NCI-H2107 treated with DMSO at 0.1 percent for 48 hours (cell line): Measurements from ENCODE around the gene FAM222A.

Source experiments
- DNase-seq: peaks from one replicate; lab custom pipeline; 2025; ENCODE audit not compliant: unreplicated experiment; lab: John Stamatoyannopoulos, UW

Gene FAM222A

DNA sequence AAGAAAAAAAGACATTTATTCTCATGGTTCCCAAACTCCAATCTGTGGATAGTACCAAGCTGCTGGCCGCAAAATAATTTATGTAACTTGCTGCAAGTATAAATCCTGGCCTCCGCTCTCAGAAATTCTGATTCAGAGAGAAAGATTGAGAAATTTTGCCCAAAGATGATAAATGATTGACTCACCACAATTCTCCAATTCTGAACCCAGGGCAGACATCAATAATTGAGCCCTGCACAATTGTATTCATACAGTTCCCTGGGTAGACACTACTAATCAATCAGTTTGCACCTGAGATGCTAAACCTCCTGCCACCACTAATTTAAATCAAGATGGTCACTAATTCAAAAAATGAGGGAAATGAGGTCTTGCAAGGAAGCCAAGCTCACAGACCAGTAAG is 81.4 kb downstream of the FAM222A start:
- DNase-seq: no peak

GRCh38 chr12:109796057-109796456 is 82.4 kb downstream of the FAM222A start:
- no peak for DNase-seq

GRCh38 chr12:109797905-109798669 is 84.5 kb downstream of the FAM222A start:
- no peak for DNase-seq

DNA sequence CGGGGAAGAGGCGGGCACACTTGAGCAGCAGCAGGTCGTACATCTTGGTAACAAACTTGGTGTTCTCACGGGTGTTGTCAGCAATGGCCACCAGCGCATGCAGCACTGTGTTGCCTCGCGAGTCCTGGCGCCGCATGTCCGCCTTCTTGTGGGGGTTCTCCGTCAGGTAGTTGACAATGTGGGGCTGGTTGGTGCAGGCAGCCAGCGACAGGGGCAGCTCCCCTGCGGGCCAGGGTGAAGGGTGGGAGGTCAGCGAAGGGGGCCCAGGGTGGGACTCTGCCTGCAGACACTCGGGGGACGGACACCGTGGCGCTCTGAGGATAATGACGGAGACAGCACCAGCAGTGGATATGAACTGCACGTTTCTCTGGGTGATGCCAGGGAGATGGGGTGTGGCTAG is 85.1 kb downstream of the FAM222A start:
- DNase-seq: no peak

DNA sequence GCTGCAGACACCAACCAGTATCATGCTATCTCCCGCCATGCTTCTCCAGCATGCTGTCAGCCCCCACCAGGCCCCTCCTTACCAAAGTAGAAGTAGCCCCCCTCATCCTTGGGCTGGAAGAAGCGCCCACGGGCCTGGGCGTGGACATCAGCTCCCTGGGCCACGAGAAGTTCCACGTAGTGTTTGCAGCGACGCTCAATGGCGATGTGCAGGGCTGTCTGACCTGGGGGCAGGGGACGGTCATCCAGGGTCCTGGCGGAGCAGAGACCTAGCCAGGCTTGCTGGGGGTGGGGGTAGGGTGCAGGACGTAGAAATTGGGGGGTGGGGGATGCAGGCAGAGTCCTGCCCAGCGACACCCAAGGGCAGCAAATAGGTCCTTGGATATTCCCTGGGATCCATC is 86.9 kb downstream of the FAM222A start:
- no peak for DNase-seq

- no peak for DNase-seq
Observed at GRCh38 chr12:109802828-109803227, 89.2 kb downstream of the FAM222A start.

- no peak for DNase-seq
Observed at GRCh38 chr12:109803678-109804077, 90.1 kb downstream of the FAM222A start.

GRCh38 chr12:109804820-109805761 is 91.5 kb downstream of the FAM222A start:
- DNase-seq: no peak

GRCh38 chr12:109807954-109808643 is 94.5 kb downstream of the FAM222A start:
- no peak for DNase-seq

GRCh38 chr12:109808876-109809646 is 95.4 kb downstream of the FAM222A start:
- no peak for DNase-seq

GRCh38 chr12:109810954-109811623 is 97.5 kb downstream of the FAM222A start:
- no peak for DNase-seq

DNA sequence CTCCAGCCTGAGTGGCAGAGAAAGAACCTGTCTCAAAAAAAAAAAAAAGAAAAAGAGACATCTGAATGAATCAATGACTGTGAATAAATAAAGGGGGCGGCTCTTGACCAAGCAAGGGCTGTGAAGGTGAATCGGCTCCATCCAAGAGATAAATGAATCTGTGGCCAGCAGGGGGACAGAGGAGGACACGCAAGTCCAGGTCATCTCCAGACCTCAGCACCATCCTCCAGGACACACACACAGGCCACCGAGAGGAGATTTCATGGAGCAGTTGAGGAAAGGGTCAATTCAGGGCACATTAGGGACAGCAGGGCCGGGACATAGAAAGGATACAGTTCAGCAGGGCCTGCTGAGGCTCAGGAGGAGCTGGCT is 98.0 kb downstream of the FAM222A start:
- no peak for DNase-seq

- DNase-seq: no peak
Observed at GRCh38 chr12:109813810-109814416, 100.3 kb downstream of the FAM222A start.

DNA sequence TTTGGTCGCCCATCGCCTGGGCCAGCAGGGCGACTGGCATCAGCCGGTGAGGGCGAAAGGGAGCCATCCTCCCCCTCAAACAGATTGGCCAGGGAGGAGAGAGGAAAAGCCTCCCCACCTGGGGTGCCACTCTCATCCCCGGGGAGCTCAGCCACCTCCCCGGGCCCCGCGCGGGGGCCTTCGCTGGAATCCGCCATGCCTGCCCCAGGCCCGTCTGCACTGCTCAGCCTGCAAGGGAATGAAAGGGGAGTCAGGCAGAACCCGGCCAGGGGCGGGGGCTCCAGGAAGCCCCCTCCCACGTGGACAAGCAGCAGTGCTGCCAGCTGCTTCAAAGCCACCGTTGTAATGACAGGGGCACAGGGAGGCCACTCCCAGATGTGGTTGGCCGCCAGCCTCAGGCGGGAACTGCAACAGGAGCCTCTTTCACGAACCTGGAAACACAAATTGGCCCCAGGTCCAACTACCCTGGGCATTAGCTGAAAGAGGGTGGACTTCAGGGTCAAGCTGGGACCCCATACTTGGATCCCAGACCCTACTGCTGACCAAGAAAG is 101.0 kb downstream of the FAM222A start:
- no peak for DNase-seq

DNA sequence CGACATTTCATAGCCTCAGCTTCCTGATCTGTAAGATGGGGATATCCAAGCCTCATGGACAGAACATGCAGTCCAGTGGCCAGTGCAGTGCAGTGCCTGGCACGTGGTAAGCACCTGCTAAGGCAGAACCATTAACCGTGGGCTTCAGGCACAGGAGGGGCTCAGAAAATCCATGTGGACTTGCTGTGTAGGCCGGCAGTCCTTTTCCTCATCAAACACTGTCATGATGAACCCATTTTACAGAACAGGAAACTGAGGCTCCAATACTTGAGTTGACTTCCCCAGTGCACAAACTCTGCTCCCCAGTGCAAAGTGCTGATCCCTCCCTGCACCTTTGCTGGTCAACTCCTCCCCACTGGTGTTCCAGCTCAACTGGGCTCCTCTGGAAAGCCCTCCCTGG is 101.6 kb downstream of the FAM222A start:
- DNase-seq: no peak

DNA sequence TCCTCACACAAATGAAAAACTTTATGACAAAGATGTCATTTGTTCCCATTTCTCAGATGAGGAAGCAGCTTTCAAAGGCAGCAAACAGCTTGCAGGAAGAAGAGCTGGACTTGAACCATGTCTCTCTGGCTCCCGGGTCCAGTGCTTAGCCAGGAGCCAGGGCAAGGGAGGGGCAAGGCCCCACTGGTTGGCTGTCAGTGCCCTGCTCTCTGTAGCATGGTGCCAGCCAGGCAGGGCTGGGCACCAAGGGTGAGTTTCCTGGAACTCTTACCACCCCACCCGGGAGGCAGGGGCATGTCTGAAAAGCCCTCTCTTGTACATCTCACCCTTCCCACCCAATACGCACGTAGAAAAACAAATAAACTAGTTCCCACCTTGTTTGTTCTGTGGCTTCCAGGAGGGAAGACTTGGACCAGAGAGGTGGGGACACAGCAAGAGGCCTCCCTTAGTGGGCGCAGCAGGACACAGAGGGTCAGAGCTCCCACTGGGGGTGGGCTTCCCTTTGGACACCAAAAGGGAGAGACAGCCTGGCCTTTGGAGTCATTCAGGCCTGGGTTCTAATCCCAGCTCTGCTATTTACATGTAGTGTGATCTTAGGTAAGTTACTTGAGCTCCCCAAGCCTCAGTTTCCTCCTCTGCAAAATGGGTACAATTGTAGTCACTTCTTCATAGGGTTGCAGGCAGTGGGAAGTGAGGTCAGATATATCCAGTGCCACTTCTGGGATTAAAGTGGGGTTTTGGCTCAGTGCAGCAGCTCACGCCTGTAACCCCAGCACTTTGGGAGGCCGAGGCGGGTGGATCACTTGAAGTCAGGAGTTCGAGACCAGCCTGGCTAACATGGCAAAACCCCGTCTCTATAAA is 102.4 kb downstream of the FAM222A start:
- no peak for DNase-seq

DNA sequence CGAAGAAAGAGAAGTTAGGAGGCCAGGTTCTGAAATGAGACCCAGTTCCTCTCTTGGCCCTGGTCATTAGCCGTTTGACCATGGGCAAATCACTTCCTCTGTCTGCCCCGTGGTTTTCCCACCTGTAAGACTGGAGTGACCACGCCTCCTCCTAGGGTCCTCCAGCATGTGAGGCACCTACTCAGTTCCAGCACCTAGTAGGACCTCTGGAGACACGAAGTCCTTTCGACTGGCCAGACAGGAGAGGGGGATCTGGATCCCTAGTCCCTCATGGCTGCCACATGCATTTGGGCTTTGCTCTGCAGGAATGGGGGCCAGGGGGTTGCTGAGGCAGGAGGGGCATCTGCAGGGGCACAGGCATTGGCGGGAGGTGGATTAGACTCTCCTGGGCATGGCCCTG is 103.2 kb downstream of the FAM222A start:
- DNase-seq: no peak

GRCh38 chr12:109817627-109818231 is 104.1 kb downstream of the FAM222A start:
- no peak for DNase-seq
